Measurements from ENCODE around the gene KIF11.

KIF11 gene

GRCh38 chr10:92677708-92678107 is 84.8 kb downstream of the KIF11 start:
- DNase-seq (ENCODE audit: low read depth in 2 of 3, low spot score in 2 of 3): no peak

DNA sequence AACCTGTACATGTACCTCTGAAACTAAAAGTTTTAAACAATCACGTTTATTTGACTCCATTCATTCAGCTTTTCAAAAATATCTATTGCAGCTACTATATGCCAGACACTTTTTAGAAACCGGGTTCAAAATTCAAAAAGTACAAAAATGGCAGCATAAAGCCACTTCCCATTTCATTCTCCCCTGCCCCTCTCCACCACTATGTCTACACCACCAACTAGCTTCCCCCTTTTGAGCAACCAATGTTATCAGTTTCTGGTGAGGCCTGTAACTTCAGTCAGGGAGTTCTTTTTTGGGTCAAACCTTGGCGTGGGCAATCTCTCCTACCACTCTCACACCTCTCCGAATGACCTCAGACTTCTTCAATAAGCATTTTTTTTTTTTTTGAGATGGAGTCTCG is 85.3 kb downstream of the KIF11 start:
- no peak for DNase-seq (ENCODE audit: low read depth in 2 of 3, low spot score in 2 of 3)

DNA sequence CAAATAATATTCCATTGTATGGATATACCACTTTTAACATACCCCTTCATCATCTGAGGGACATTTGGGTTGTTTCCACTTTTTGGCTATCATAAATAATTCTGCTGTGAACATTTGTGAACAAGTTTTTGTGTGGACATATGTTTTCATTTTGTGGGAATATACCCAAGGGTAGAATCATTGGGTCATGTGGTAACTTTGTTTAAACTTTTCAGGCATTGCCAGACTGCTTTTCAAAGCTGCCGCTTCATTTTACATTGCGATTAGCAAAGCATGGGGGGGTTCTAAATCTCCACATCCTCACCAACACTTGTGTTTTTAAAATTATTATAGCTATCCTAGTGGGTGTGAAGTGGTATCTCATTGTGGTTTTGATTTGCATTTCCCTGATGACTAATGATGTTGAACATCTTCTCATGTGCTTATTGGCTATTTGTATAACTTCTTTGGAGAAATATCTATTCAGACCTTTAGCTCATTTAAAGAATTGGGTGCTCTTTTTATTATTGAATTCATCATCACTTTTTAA is 88.4 kb downstream of the KIF11 start:
- DNase-seq (ENCODE audit: low read depth in 2 of 3, low spot score in 2 of 3): no peak

DNA sequence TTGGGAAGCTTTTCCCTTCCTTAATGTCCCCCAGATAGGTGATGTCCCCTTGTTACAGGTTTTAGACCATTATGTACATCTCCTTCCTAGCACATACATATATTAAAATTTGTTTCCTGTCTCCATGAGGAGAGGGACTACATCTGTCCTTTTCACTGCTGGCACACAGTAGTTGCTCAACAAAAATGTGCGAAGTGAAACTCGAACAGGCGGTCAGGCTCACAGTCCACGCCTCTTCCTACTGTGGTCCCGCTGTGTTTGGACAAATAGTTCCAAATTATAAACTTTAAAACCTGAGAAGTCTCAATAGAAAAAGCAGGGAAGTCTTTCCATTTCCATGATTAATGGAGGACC is 95.6 kb downstream of the KIF11 start:
- DNase-seq (ENCODE audit: low read depth in 2 of 3, low spot score in 2 of 3): no peak

GRCh38 chr10:92688927-92689662 is 96.2 kb downstream of the KIF11 start:
- no peak for DNase-seq (ENCODE audit: low read depth in 2 of 3, low spot score in 2 of 3)

- no peak for DNase-seq (ENCODE audit: low read depth in 2 of 3, low spot score in 2 of 3)
These were observed 96.8 kb downstream of the KIF11 start, which contains the start of gene HHEX for GRCh38 chr10:92689663-92690210. Gene HHEX, plus strand, starts transcription at chr10:92689955. Its CDS starts 32 bp downstream, at chr10:92689987.

GRCh38 chr10:92690211-92690914 is 97.4 kb downstream of the KIF11 start:
- peak in 2 of 3 experiments; percentile 51 to 53 for DNase-seq (ENCODE audit: low read depth in 2 of 3, low spot score in 2 of 3)

GRCh38 chr10:92690915-92691590 is 98.1 kb downstream of the KIF11 start:
- no peak for DNase-seq (ENCODE audit: low read depth in 2 of 3, low spot score in 2 of 3)

GRCh38 chr10:92691591-92692079 is 98.7 kb downstream of the KIF11 start:
- DNase-seq (ENCODE audit: low read depth in 2 of 3, low spot score in 2 of 3): no peak

- no peak for DNase-seq (ENCODE audit: low read depth in 2 of 3, low spot score in 2 of 3)
These were observed 99.2 kb downstream of the KIF11 start for GRCh38 chr10:92692080-92692671.

DNA sequence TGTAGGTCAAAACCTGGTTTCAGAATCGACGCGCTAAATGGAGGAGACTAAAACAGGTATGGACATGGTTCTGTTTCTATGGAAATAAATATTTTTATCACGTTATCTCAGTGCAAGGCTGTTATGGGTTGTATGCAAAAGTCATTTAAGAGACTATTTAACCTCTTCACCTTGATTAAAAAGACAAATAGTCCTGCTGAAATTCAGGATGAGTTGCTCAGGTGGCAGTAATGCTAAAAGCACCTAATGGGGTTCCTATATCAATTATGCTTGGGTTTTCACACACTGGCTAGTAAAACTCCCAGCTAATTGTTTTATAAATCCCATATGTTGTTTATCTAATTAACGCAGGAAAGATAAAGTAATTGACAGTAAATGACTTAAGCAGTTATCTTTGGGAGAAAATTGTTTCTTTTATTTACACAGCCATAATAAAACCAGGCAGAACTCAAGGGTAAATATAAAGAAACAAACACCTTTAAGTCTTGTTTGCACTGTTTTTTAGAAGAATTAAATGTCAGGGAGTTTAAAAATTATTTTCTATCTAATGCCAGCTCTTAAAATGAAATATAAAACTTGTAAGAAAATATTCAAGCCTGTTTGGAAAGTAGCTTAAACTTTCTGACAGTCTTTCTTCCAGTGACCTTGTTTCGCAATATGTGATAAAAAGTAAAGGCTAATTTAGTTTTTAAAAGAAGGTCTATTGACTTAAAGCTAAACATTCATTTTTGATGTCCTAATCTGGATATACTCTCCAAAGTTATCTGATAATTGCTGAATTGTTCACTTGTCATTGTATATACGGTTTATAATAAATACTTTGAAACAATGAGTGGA is 100.0 kb downstream of the KIF11 start:
- no peak for DNase-seq (ENCODE audit: low read depth in 2 of 3, low spot score in 2 of 3)

DNA sequence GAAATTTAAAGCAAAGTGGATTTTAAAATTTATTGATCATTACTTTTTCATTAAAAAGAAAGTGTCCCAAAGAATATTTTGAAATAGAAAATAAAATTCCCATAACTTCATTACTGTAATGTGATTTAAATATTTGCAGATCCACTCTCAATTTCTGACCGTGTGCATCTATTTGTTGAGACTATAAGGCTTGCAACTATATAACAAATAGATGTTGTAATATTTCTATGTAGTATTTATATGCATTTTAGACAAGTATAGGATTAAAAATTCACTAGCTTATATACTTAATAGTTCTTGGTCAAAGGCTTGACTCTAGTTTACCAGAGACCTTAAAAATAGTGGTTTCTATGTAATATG is 100.6 kb downstream of the KIF11 start:
- DNase-seq (ENCODE audit: low read depth in 2 of 3, low spot score in 2 of 3): no peak

DNA sequence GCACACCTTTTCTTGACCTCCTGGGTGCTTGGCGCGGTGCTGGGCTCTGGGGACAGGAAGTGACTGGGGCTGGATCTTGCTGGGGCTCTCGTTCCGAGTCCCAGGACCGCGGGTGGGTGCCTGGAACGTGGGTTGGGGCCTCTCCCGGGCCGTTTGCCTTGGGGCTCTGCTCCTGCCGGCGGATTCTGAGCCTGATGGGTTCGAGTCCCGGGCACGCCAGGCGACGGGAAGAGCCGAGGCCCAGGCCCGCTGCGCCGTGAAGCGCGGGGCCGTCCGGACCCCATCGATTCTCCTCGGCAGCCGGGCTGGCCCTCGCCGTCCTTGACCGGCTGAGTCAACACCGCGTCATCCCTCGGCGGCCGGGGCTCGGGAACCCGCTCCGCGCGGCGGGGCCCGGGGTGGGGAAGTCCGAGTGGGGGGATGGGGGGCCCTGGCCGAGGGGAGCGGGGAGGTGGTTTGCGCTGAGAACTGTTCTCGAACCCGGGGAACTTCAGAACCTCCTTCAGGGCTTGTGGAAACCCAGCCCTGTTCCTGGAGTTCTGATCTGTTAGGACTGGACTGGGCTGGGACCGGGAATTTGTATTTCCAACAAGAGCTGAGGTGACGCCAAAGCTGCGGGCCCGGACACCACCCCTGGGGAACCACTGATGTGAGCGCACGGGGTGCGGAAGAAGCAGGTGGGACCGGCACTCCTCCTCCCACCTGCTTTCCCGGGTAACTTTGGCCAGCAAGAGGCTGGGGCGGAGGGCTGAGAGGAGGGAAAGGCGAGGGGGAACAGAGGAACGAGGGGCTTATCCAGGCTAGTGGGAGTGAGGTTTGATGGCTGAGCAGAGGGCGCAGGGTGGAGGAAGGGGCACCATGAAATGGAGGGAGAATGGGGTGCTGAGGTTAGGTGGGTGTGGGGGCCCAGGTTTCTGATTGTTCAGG is 103.0 kb downstream of the KIF11 start:
- no peak for DNase-seq (ENCODE audit: low read depth in 2 of 3, low spot score in 2 of 3)

- no peak for DNase-seq (ENCODE audit: low read depth in 2 of 3, low spot score in 2 of 3)
These were observed 103.9 kb downstream of the KIF11 start for GRCh38 chr10:92696606-92697383.

GRCh38 chr10:92697663-92698511 is 105.0 kb downstream of the KIF11 start:
- no peak for DNase-seq (ENCODE audit: low read depth in 2 of 3, low spot score in 2 of 3)

DNA sequence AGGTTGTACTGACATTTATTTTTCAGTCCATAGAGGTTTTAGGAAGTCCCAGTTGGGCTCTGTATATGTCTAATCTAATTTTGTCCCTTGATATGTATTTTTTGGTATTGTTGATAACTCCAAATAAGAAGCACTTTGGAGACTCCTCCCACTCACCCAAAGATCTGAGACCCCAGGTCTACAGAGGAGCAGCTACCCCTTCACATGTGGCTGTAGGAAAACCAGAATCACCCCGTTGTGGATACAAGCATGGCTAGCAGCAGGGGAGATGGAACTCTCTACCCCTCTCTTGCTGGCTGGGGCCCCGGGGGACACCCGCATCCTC is 106.2 kb downstream of the KIF11 start:
- DNase-seq (ENCODE audit: low read depth in 2 of 3, low spot score in 2 of 3): no peak

DNA sequence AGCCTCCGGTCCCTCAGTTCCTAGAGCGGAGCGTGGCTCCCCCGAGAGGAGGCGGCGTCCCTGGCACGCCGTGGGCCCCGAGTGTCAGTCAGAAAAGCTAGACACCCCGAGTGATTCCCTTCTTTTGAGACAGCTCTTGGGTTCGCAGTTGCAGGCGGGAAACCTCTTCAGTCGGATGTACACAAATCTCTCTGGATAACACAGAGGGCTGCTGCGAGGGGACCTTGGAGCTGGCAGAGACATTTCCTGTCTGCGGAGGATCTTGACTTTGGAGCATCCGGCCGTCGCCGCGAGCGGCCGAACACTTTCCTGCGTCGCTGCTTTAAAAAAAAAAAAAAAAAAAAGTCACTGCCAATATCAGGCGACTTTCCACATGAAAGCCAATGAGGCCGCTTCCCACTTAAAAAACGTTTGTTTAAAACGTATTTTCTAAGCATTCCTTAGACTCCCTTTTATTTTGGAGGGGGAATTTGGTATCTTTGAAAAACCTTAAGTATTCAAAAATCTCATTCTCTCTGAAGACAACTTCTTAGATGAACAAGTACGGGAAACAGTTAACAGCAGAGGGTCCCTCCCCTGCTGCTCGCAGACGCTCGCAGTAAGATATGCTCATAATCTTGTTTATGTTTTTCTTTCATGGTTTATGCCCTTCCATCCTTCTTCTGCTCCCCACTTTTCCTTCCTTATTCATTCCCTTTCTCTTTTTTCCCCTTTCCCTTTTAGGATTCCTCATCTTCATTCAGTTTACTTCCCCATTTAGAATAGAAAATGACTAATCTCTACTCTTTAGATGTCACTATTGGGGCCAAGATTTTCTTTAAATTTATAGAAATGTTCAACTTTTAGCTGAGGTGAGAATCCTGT is 106.8 kb downstream of the KIF11 start:
- DNase-seq (ENCODE audit: low read depth in 2 of 3, low spot score in 2 of 3): no peak
